ENCODE data around the gene CCDC80. TPM values are rescaled to one million over a fixed set of nuclear protein-coding genes. Genes with fewer than 3 reads are reported as not detected.

The CCDC80 gene
- total and polyA plus RNA-seq, 2 of the 4 experiments (the other 2 are of a cell fraction): 387 to 418 TPM

- H3K18ac ChIP-seq (ENCODE audit: low read depth, low read length): no peak overlapping the region
- no peak overlapping the region for H3K56ac ChIP-seq (ENCODE audit: extremely low read depth, insufficient read depth, low read length)
- H3K4me3 ChIP-seq (ENCODE audit: insufficient read depth, low read depth, low read length): no peak overlapping the region
- H4K5ac ChIP-seq (ENCODE audit: low read depth, low read length): no peak overlapping the region
- DNase-seq (no peak), ATAC-seq (ENCODE audit: low read depth) (no peak)
- ChIA-PET CTCF (interaction anchor here (0.5 to 0.9 kb wide), 2 partner anchors 10 to 1641 kb away, joined by 3 to 6 read pairs; no protein-coding TSS in a partner anchor), POLR2A (ENCODE audit: unreplicated experiment) (interaction anchor here (0.5 kb wide), 1 partner anchor 715 kb away, joined by 4 read pairs; no protein-coding TSS in a partner anchor)
- in situ Hi-C loops (cut with MboI; ENCODE audit: low sequenced_read_pairs) (loop anchor here (10.0 kb wide), 1 partner anchor 242 kb away; no protein-coding TSS in a partner anchor), dilution Hi-C loops (cut with HindIII; ENCODE audit: low sequenced_read_pairs, unreplicated experiment) (no loop called here), intact Hi-C loops (cut with micrococcal nuclease) (no loop called here)
- TF ChIP-seq RAD21 (IDR thresholded peaks at IDR 0.05; ENCODE audit: low read length): no peak
- TF ChIP-seq ELK1 (IDR thresholded peaks at IDR 0.05; ENCODE audit: borderline replicate concordance, low read depth, low read length): no peak
- TF ChIP-seq MAZ (IDR thresholded peaks at IDR 0.05; ENCODE audit: borderline replicate concordance, low read depth, low read length): no peak
- no peak for TF ChIP-seq RCOR1 (IDR thresholded peaks at IDR 0.05; ENCODE audit: insufficient replicate concordance, low read length)
- no peak for TF ChIP-seq POLR2A (IDR thresholded peaks at IDR 0.05; ENCODE audit: low read depth, low read length)
- TF ChIP-seq MXI1 (IDR thresholded peaks at IDR 0.05; ENCODE audit: borderline replicate concordance, low read depth, low read length): no peak
- no peak for TF ChIP-seq MAFK (IDR thresholded peaks at IDR 0.05; ENCODE audit: low read depth, low read length)
- H3K9me3 ChIP-seq (ENCODE audit: control insufficient read depth, insufficient read depth, low read length): no peaks in the 10 kb centered on the region
- no CpG with 5 or more reads among the region's 1 CpG for WGBS, 2 experiments (ENCODE audit: extremely low coverage in 2 of 2, insufficient read length in 1 of 2)
- H3K36me3 ChIP-seq (ENCODE audit: control insufficient read depth, insufficient read depth, low read length): peaks cover 8% of the 10 kb centered on the region
- no peak overlapping the region for H2AK9ac ChIP-seq (replicated peaks; ENCODE audit: low read depth, low read length, poor library complexity)
- H3K79me1 ChIP-seq (ENCODE audit: low read depth in 1 of 2, low read length in 2 of 2): no peaks in the 10 kb centered on the region; a peak in 1 of 4 replicates
- H3K9ac ChIP-seq (ENCODE audit: low read depth, low read length): no peak overlapping the region
- H2AFZ ChIP-seq (replicated peaks; ENCODE audit: low read length, poor library complexity): no peak overlapping the region
- BruUV-seq (replicated peaks): no TSS peak
- no peak overlapping the region for H2BK120ac ChIP-seq (ENCODE audit: low read depth, low read length)
- no peaks in the 10 kb centered on the region; the same call in 1 of the 2 replicates for H3K4me1 ChIP-seq (ENCODE audit: control insufficient read depth, insufficient read depth, low read length)
- no peaks in the 10 kb centered on the region for H4K20me1 ChIP-seq (ENCODE audit: insufficient read depth, low read length)
- no peak overlapping the region for H3K27ac ChIP-seq (ENCODE audit: insufficient read depth, low read length)
- H2BK5ac ChIP-seq (ENCODE audit: low read depth, low read length, poor library complexity, severe bottlenecking): no peak overlapping the region
- H2AK5ac ChIP-seq (ENCODE audit: low read depth, low read length): no peak overlapping the region
- H3K27me3 ChIP-seq (ENCODE audit: control insufficient read depth, insufficient read depth, low read length): no peaks in the 10 kb centered on the region
- H3K4me2 ChIP-seq (ENCODE audit: low read depth, low read length): no peak overlapping the region
- no peaks in the 10 kb centered on the region for H3K9me1 ChIP-seq (ENCODE audit: insufficient read depth, low read length)
- no peak overlapping the region for H3K4ac ChIP-seq (ENCODE audit: low read depth, low read length)
- no peak overlapping the region for H2BK15ac ChIP-seq (ENCODE audit: low read depth, low read length)
- no peak overlapping the region for H3K23ac ChIP-seq (ENCODE audit: low read depth, low read length)
- no peak overlapping the region for H4K8ac ChIP-seq (ENCODE audit: low read depth in 2 of 2, low read length in 2 of 2)
- no peak overlapping the region for H2BK20ac ChIP-seq (ENCODE audit: low read depth, low read length)
- no peak overlapping the region for H3K14ac ChIP-seq (replicated peaks; ENCODE audit: low read depth, low read length)
- no peak overlapping the region for H4K91ac ChIP-seq (ENCODE audit: insufficient read depth, low read depth, low read length)
Observed at GRCh38 chr3:112572701-112573100, 68.2 kb downstream of the CCDC80 start.

All from IMR-90 (cell line).